Hepatic stellate cell (primary cell): Measurements from ENCODE around the gene NFATC3.

ENCODE experiments used
- DNase-seq: peaks from one replicate; pipeline ENCODE4 v3.0.0; 2011; ENCODE audit warnings: low spot score

The NFATC3 gene

DNA sequence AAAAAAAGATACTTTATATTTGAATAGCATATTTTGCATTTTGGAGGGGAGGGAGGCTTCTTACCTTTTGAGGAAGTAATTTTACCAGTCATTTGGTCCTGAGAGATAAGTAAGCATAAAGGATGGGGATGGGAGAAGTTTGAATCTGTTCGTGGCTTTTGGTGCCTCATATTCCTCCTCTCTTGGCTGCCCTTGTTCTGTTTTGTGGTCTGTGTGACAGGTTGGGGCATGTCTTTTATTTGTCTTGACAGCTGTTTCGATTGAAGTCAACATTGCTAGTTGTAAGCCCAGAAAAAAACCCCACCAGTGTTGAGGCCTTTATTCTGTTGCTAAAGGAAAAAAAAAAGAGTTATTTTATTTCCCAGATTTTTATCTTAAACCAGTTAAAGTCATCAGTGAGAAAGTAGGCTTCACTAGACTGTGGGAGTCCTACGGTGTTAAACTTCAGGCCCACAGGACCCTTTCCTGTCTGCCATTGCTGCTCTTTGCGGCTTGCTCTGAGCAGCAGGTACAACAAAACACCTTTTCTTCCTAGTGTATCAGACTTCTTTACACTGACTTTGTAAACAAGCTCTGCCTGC is 190.5 kb downstream of the NFATC3 start:
- no peak for DNase-seq

- DNase-seq, result no peak
These were observed 191.1 kb downstream of the NFATC3 start for GRCh38 chr16:68276223-68276622.
